K562 (cell line): ENCODE results near the gene POFUT2. TPM values are rescaled to one million over a fixed set of nuclear protein-coding genes. Genes with fewer than 3 reads are reported as not detected.

Experiments used
- ATAC-seq: fragments of 200-7000 bp; cut with Tn5 transposase; 3 replicates; pipeline ENCODE4 v1.9.1; 2020; ENCODE audit warnings: moderate library complexity
- BruUV-seq: library from RNA; stranded (reverse); fragments of 400-500 nt; replicated peaks from 2 replicates; lab custom pipeline; 2021; lab: Mats Ljungman, UMichigan
- CTCF ChIA-PET: fragments of 300-600 bp; formaldehyde crosslinking; extraction: SDS; loops from one replicate; lab custom pipeline; 2021; ENCODE audit warnings: low intra/inter-chr PET ratio; lab: Yijun Ruan, JAX
- POLR2A ChIA-PET: fragments of 300-600, 350-650 bp; sonication (Branson Sonifier 250); formaldehyde crosslinking; extraction: SDS; loops from one replicate; lab custom pipeline; 2021; ENCODE audit warnings: antibody characterized with exemption, inconsistent platforms; lab: Yijun Ruan, JAX
- DNase-seq, 4 experiments: peaks; one replicate each; pipeline versions ENCODE4 v3.0.0 to v3.0.0-alpha.2; 2011 to 2018; ENCODE audit warnings: low spot score in 3 of 4, mixed read lengths in 3 of 4; ENCODE audit errors: extremely low read depth in 1 of 4
- FAIRE-seq: peaks from 2 replicates; lab custom pipeline; 2011; peaks lifted over from hg19 to GRCh38; lab: Jason Lieb, UNC
- H2AFZ ChIP-seq: 2 replicates; pipeline ENCODE4 v1.6.0; 2011; ENCODE audit warnings: low read depth, low read length, control low read depth, inconsistent platforms
- H3K27ac ChIP-seq: fragments of 200-600 bp; 3 replicates; pipeline ENCODE4 v1.8.0; 2011; ENCODE audit warnings: low read depth, mild to moderate bottlenecking, control low read depth, inconsistent platforms, low read length, moderate library complexity, mixed read lengths; ENCODE audit errors: extremely low read depth
- H3K27me3 ChIP-seq, 2 experiments: fragments of 300-600 bp in 1 of 2; 2 replicates in 1 of 2; 3 replicates in 1 of 2; pipeline versions ENCODE4 v1.6.0 to v1.8.0; 2011; ENCODE audit warnings: inconsistent platforms in 2 of 2, low read length in 2 of 2, mild to moderate bottlenecking in 1 of 2, mixed read lengths in 1 of 2, moderate library complexity in 1 of 2; ENCODE audit not compliant: control insufficient read depth in 2 of 2, insufficient read depth in 2 of 2
- H3K36me3 ChIP-seq: fragments of 300-600 bp; 3 replicates; pipeline ENCODE4 v1.8.0; 2011; ENCODE audit warnings: mild to moderate bottlenecking, low read length, inconsistent platforms; ENCODE audit not compliant: control insufficient read depth, insufficient read depth
- H3K4me1 ChIP-seq, 2 experiments: fragments of 200-600 bp in 1 of 2; replicated peaks in 1 of 2; 2 replicates in 1 of 2; 3 replicates in 1 of 2; pipeline versions ENCODE4 v1.5.1 to v1.8.0; 2011; ENCODE audit warnings: inconsistent platforms in 2 of 2, low read length in 2 of 2, mild to moderate bottlenecking in 1 of 2, mixed read lengths in 1 of 2, moderate library complexity in 1 of 2; ENCODE audit not compliant: control insufficient read depth in 2 of 2, insufficient read depth in 2 of 2
- H3K4me2 ChIP-seq: 2 replicates; pipeline ENCODE4 v1.6.1; 2011; ENCODE audit warnings: low read length, control low read depth, inconsistent platforms, mixed read lengths; ENCODE audit not compliant: insufficient read depth
- H3K4me3 ChIP-seq: fragments of 200-600 bp; sonication (generic), shearing (Covaris generic); 2 replicates; pipeline ENCODE4 v1.5.1; 2016; ENCODE audit warnings: control low read depth, inconsistent platforms
- H3K79me2 ChIP-seq: fragments of 200-600 bp; 3 replicates; pipeline ENCODE4 v1.8.0; 2011; ENCODE audit warnings: low read length, inconsistent platforms; ENCODE audit not compliant: control insufficient read depth, insufficient read depth
- H3K9ac ChIP-seq, 2 experiments: 2 replicates each; pipeline versions ENCODE4 v1.6.0 to v1.6.1; 2011; ENCODE audit warnings: low read depth in 2 of 2, low read length in 2 of 2, control low read depth in 1 of 2, inconsistent platforms in 1 of 2, mild to moderate bottlenecking in 1 of 2, mixed read lengths in 1 of 2; ENCODE audit not compliant: insufficient read depth in 1 of 2
- H3K9me1 ChIP-seq: one replicate; pipeline ENCODE4 v1.6.0; 2011; ENCODE audit warnings: inconsistent platforms, mild to moderate bottlenecking, low read length, moderate library complexity; ENCODE audit not compliant: control insufficient read depth, insufficient read depth
- H3K9me3 ChIP-seq: replicated peaks from 2 replicates; pipeline ENCODE4 v1.5.1; 2011; ENCODE audit warnings: low read depth, low read length, inconsistent platforms; ENCODE audit not compliant: control insufficient read depth, insufficient read depth
- H4K20me1 ChIP-seq: replicated peaks from 2 replicates; pipeline ENCODE4 v1.6.1; 2011; ENCODE audit warnings: low read length, inconsistent platforms, mixed read lengths; ENCODE audit not compliant: control insufficient read depth, insufficient read depth
- BRF1 ChIP-seq: IDR thresholded peaks from 3 replicates; pipeline ENCODE4 v1.6.1; 2011; ENCODE audit warnings: borderline replicate concordance, mild to moderate bottlenecking; ENCODE audit not compliant: insufficient read length; ENCODE audit errors: extremely low read depth
- CXXC5 ChIP-seq: fragments of 250-450 bp; sonication (Bioruptor Pico); IDR thresholded peaks from 2 replicates; pipeline ENCODE4 v1.8.0; 2022; ENCODE audit warnings: inconsistent platforms, mild to moderate bottlenecking, moderate library complexity
- DDX20 ChIP-seq: fragments of 450-650 bp; IDR thresholded peaks from 2 replicates; pipeline ENCODE4 v1.6.1; 2016; ENCODE audit warnings: missing genetic modification characterization, low read depth, mild to moderate bottlenecking, missing compliant biosample characterization, moderate library complexity
- HDAC3 ChIP-seq: fragments of 450-650 bp; IDR thresholded peaks from 2 replicates; pipeline ENCODE4 v1.6.1; 2018; ENCODE audit warnings: borderline replicate concordance, mild to moderate bottlenecking, moderate library complexity; ENCODE audit not compliant: partially characterized antibody
- HMG20A ChIP-seq: fragments of 450-650 bp; formaldehyde crosslinking; conservative IDR thresholded peaks from 2 replicates; pipeline ENCODE4 v1.4.0; 2020; ENCODE audit warnings: mild to moderate bottlenecking, mixed read lengths
- HNRNPUL1 ChIP-seq: fragments of 200-400 bp; formaldehyde crosslinking; IDR thresholded peaks from 2 replicates; pipeline ENCODE4 v1.6.1; 2017; ENCODE audit warnings: low read length
- LCOR ChIP-seq: sonication (generic); formaldehyde crosslinking; IDR thresholded peaks from 2 replicates; pipeline ENCODE4 v1.8.0; 2022; ENCODE audit warnings: mild to moderate bottlenecking, missing genetic modification reagents
- MYC ChIP-seq, 2 experiments: fragments of 250-450 bp in 1 of 2; sonication (Bioruptor Pico) in 1 of 2; IDR thresholded peaks; 2 replicates each; pipeline versions ENCODE4 v1.5.1 to v1.6.1; 2012 to 2021; ENCODE audit warnings: low read depth in 2 of 2, borderline replicate concordance in 1 of 2, improper control_type of control experiment in 1 of 2, low read length in 1 of 2, mild to moderate bottlenecking in 1 of 2, moderate library complexity in 1 of 2
- PHTF2 ChIP-seq: fragments of 250-450 bp; sonication (Bioruptor Pico); IDR thresholded peaks from 2 replicates; pipeline ENCODE4 v1.5.0; 2021; ENCODE audit warnings: mild to moderate bottlenecking
- SIN3A ChIP-seq, 2 experiments: fragments of 150-350 bp in 1 of 2; IDR thresholded peaks; 2 replicates each; pipeline ENCODE4 v1.6.1; 2011 to 2016; ENCODE audit warnings: borderline replicate concordance in 2 of 2, low read depth in 2 of 2, low read length in 2 of 2, mild to moderate bottlenecking in 2 of 2, moderate library complexity in 2 of 2; ENCODE audit not compliant: control insufficient read depth in 1 of 2
- SMC3 ChIP-seq: conservative IDR thresholded peaks from 2 replicates; pipeline ENCODE4 v1.6.1; 2011; ENCODE audit warnings: low read depth, low read length, improper control_type of control experiment; ENCODE audit not compliant: insufficient read depth
- TARDBP ChIP-seq: fragments of 450-650 bp; IDR thresholded peaks from 2 replicates; pipeline ENCODE4 v1.6.1; 2016
- ZNF695 ChIP-seq: fragments of 450-650 bp; formaldehyde crosslinking; IDR thresholded peaks from 2 replicates; pipeline ENCODE4 v1.4.0; 2020; ENCODE audit warnings: mild to moderate bottlenecking, moderate library complexity
- ZZZ3 ChIP-seq: fragments of 450-650 bp; IDR thresholded peaks from 2 replicates; pipeline ENCODE4 v1.6.1; 2016; ENCODE audit warnings: antibody characterized with exemption, mild to moderate bottlenecking, moderate library complexity
- WGBS: fragments of 100-300 bp; shearing (Covaris generic); methylation state at CpG from one replicate; pipeline ENCODE4 v1.1.6; 2016; ENCODE audit warnings: low coverage, mixed read lengths; ENCODE audit not compliant: insufficient coverage; ENCODE audit errors: missing lambda C conversion rate; 5-methylcytosine and 5-hydroxymethylcytosine counted together
- in situ Hi-C: fragments of 300-500 bp; cut with MboI; formaldehyde crosslinking; loops from 4 replicates; pipeline ENCODE4 v1.15.0; 2018; ENCODE audit warnings: inconsistent platforms, mixed read lengths
- intact Hi-C: fragments of 100-400 bp; cut with micrococcal nuclease; formaldehyde crosslinking; loops from 2 replicates; pipeline ENCODE4 v1.14.2; 2022
- polyA plus RNA-seq, 8 experiments: library from polyadenylated mRNA; depleted of rRNA in 4 of 8; stranded (reverse) in 5 of 8; unstranded in 3 of 8; fragments of >200 nt; fragmentation: Nextera tagmentation in 2 of 8; fragmentation: Illumina TruSeq in 1 of 8; extraction: Ambion mirVana in 2 of 8; extraction: Trizol in 1 of 8; gene quantifications; 2 replicates each; pipeline versions ENCODE4 v1.2.1 to v1.2.3, GENCODE V29; 2011 to 2014; ENCODE audit warnings: inconsistent platforms in 1 of 8, missing spikeins in 1 of 8
- total RNA-seq, 7 experiments: library from RNA; depleted of rRNA in 6 of 7; stranded (reverse); fragments of >200 nt in 6 of 7; fragmentation: Illumina TruSeq in 2 of 7; extraction: Trizol in 2 of 7; gene quantifications; 2 replicates each; pipeline versions ENCODE4 v1.2.1 to v1.2.3, GENCODE V29; 2011 to 2021; ENCODE audit warnings: low replicate concordance in 1 of 7
- TF ChIP-seq, protein P1 (sequence below): sonication (generic); formaldehyde crosslinking; IDR thresholded peaks from 2 replicates; pipeline ENCODE4 v1.8.0; 2022; ENCODE audit warnings: missing genetic modification reagents, mild to moderate bottlenecking, moderate library complexity, borderline replicate concordance
- TF ChIP-seq, protein P2 (sequence below): fragments of 450-650 bp; formaldehyde crosslinking; IDR thresholded peaks from 2 replicates; pipeline ENCODE4 v1.4.0; 2020; ENCODE audit warnings: mild to moderate bottlenecking, mixed read lengths

POFUT2 gene
- total and polyA plus RNA-seq, 9 of the 15 experiments (the other 6 are each of a cell fraction or from before 2014, with no cell fraction given) = 1.1 to 24.2 (median 11.0) TPM

- no peak for TF ChIP-seq MYC (IDR thresholded peaks at IDR 0.05; ENCODE audit: low read depth, low read length)
- peak; percentile 43; the same call in 1 of the 2 replicates for TF ChIP-seq MYC (CRISPR knock-in tag; IDR thresholded peaks at IDR 0.05; ENCODE audit: borderline replicate concordance, low read depth)
- no peak for TF ChIP-seq HDAC3
- TF ChIP-seq HMG20A (CRISPR knock-in tag) = no peak
- TF ChIP-seq SMC3 = no peak
- TF ChIP-seq ZZZ3 = no peak
Measured at GRCh38 chr21:45256021-45256911, 31.4 kb downstream of the POFUT2 start (continued).

- ChIA-PET POLR2A (interaction anchor here (0.9 kb wide), 1 partner anchor 73 kb away, joined by 3 read pairs; no protein-coding TSS in a partner anchor), CTCF (no interaction called here)
- peaks cover 23 to 48% of the 10 kb centered on the region in 2 experiments for H3K4me1 ChIP-seq
- no peaks in the 10 kb centered on the region for H3K36me3 ChIP-seq
- DNase-seq = peak; percentile 59 to 85 (median 74)
- peak overlapping the region; percentile 46; the same call in 1 of the 2 replicates for H2AFZ ChIP-seq
- H3K9ac ChIP-seq = 0 out of 4 replicates have a peak overlapping the region, but pooled peaks of 1 of the 2 experiments have one; percentile 32
- peak; percentile 45 for ATAC-seq
- H3K27ac ChIP-seq = no peak overlapping the region
- no peaks in the 10 kb centered on the region for H3K9me1 ChIP-seq
- peak overlapping the region; percentile 2; the same call in 1 of the 2 replicates for H3K4me2 ChIP-seq
- 28% methylated on average over 14 of the region's 22 CpGs for WGBS
- no TSS peak for BruUV-seq
- in situ Hi-C loops = no loop called here
- H3K27me3 ChIP-seq = peaks cover 30 to 69% of the 10 kb centered on the region in 2 experiments; a peak in 4 of 5 replicates
- peaks cover 24% of the 10 kb centered on the region; the same call in 1 of the 2 replicates for H4K20me1 ChIP-seq
- no peaks in the 10 kb centered on the region for H3K79me2 ChIP-seq
- intact Hi-C loops = no loop called here
- no peak overlapping the region for H3K4me3 ChIP-seq
- H3K9me3 ChIP-seq = 0 out of 2 replicates have a peak, but pooled peaks cover 2% of the 10 kb centered on the region
- FAIRE-seq = no peak
- TF ChIP-seq LCOR (CRISPR knock-in tag) = no peak
- TF ChIP-seq SIN3A (IDR thresholded peaks at IDR 0.05; ENCODE audit: borderline replicate concordance in 2 of 2, control insufficient read depth in 1 of 2, low read depth in 2 of 2, low read length in 2 of 2) = no peak
- TF ChIP-seq, protein P1, sequence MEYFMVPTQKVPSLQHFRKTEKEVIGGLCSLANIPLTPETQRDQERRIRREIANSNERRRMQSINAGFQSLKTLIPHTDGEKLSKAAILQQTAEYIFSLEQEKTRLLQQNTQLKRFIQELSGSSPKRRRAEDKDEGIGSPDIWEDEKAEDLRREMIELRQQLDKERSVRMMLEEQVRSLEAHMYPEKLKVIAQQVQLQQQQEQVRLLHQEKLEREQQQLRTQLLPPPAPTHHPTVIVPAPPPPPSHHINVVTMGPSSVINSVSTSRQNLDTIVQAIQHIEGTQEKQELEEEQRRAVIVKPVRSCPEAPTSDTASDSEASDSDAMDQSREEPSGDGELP (CRISPR knock-in tag) = peak; percentile 85
- TF ChIP-seq CXXC5 (CRISPR knock-in tag) = peak; percentile 32
- no peak for TF ChIP-seq TARDBP
- TF ChIP-seq BRF1 = no peak
- TF ChIP-seq PHTF2 (CRISPR knock-in tag) = no peak
- TF ChIP-seq HNRNPUL1 = no peak
- TF ChIP-seq DDX20 = no peak
- TF ChIP-seq ZNF695 (CRISPR knock-in tag) = no peak
- TF ChIP-seq, protein P2, sequence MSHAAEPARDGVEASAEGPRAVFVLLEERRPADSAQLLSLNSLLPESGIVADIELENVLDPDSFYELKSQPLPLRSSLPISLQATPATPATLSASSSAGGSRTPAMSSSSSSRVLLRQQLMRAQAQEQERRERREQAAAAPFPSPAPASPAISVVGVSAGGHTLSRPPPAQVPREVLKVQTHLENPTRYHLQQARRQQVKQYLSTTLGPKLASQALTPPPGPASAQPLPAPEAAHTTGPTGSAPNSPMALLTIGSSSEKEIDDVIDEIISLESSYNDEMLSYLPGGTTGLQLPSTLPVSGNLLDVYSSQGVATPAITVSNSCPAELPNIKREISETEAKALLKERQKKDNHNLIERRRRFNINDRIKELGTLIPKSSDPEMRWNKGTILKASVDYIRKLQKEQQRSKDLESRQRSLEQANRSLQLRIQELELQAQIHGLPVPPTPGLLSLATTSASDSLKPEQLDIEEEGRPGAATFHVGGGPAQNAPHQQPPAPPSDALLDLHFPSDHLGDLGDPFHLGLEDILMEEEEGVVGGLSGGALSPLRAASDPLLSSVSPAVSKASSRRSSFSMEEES (CRISPR knock-in tag) = peak; percentile 22; the same call in 1 of the 2 replicates
Measured at GRCh38 chr21:45255381-45256020, 32.2 kb downstream of the POFUT2 start.
